Activated gamma-delta T cell treated with Interleukin-2 at 50 U/mL for 16 hours (primary cell): ENCODE results near the gene NFASC.

Source experiments
- DNase-seq: peaks from one replicate; pipeline ENCODE4 v3.0.0-alpha.2; 2020

The NFASC gene

DNA sequence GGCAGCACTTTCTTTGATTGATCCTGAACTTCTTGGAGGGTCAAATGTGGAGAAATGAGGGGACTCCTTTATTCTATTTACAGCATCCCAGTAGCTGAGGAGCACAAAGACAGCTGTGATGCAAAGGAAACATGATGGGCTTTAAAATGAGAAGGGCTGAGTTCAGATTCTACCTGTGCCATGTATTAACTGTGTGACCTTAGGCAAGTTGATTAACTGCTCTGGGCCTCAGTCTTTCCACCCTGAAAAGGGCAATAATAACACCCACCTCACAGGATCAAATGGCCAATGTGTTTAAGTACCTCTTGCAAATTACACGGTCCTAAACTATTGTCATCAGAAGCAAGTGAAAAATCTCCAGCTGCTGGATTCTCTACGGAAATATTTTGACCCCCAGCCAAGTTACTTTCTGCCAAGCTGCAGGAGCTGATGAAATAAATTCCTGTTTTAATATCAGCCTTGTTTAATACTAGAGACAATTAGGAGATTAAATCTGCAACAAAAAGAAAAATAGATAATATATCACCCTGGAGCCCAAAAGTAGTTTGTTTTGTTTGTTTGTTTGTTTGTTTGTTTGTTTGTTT is 197.9 kb downstream of the NFASC start:
- DNase-seq = no peak

- no peak for DNase-seq
These were observed 198.9 kb downstream of the NFASC start for GRCh38 chr1:205069371-205070125.

DNA sequence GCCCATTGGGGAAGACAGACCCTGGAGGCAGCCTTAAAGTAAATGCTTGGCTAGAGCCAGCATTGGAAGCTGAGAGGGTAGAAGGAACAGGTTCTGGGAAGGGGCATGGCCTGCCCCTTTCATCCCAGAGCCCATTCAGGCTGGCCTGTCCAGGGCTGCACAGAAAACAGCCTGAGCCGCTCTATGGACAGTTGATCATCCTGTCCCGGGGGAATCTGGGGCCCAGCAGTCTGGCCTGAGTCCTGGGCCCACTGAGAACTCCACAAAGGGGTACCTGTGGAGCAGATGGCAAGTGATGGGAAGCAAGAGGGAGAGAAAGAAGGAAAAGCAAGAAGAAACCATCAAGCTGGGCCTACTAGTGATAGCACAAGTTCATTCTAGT is 200.4 kb downstream of the NFASC start:
- DNase-seq = no peak

DNA sequence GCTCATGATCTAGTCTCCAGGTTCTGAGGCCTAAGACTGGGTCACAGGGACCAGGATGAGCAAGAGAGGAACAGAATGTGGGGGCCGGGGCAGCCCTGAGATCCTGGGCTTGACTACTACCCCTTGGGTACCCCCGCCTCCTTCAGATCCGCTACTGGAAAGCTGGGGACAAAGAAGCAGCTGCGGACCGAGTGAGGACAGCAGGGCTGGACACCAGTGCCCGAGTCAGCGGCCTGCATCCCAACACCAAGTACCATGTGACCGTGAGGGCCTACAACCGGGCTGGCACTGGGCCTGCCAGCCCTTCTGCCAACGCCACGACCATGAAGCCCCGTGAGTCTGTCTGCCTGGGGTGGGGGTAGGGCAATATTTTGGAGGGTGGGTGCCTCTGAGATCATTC is 201.1 kb downstream of the NFASC start:
- no peak for DNase-seq

- no peak for DNase-seq
These were observed 201.6 kb downstream of the NFASC start for GRCh38 chr1:205072286-205072685.
